Suppressor macrophage (primary cell): Measurements from ENCODE around the gene HINFP.

Source experiments
- DNase-seq, 4 experiments: peaks; one replicate each; pipeline ENCODE4 v3.0.0-alpha.2; 2020 to 2022
- total RNA-seq, 17 experiments: gene quantifications; one replicate each; lab custom pipeline; 2026; ENCODE audit warnings: mixed read lengths in 6 of 17, inconsistent platforms in 3 of 17; lab: John Stamatoyannopoulos, UW

Gene HINFP
- total RNA-seq = 3.3 to 17.0 (median 9.7) reads per million in 17 experiments

- peak; percentile 99 for DNase-seq
Observed at GRCh38 chr11:119121008-119121810, at the start of gene HINFP. HINFP (plus strand) TSS chr11:119121580; CDS start chr11:119126945, 5,365 bp downstream.

GRCh38 chr11:119077839-119078238 lies 43.5 kb upstream of the HINFP start:
- DNase-seq = no peak

GRCh38 chr11:119078675-119079420 lies 42.5 kb upstream of the HINFP start:
- no peak for DNase-seq

GRCh38 chr11:119081682-119082260 lies 39.6 kb upstream of the HINFP start:
- peak in 3 of 4 experiments; percentile 50 to 55 (median 50) for DNase-seq

GRCh38 chr11:119084663-119085436 lies 36.5 kb upstream of the HINFP start, which contains the start of gene HMBS:
HMBS (plus strand) TSS chr11:119084881; CDS start chr11:119085034, 153 bp downstream.
- peak; percentile 93 to 98 (median 96) for DNase-seq

GRCh38 chr11:119085437-119085847 lies 35.9 kb upstream of the HINFP start:
- DNase-seq = peak in 3 of 4 experiments; percentile 20 to 46 (median 22)

- DNase-seq = no peak
Observed at GRCh38 chr11:119087123-119087522, 34.3 kb upstream of the HINFP start.

GRCh38 chr11:119087747-119088241 lies 33.6 kb upstream of the HINFP start:
- no peak for DNase-seq

GRCh38 chr11:119088406-119088805 lies 33.0 kb upstream of the HINFP start:
- DNase-seq = no peak

- DNase-seq = no peak
Observed at GRCh38 chr11:119089319-119089718, 32.1 kb upstream of the HINFP start.

GRCh38 chr11:119091178-119091577 lies 30.2 kb upstream of the HINFP start:
- DNase-seq = no peak

- DNase-seq = no peak
Observed at GRCh38 chr11:119091966-119092879, 29.2 kb upstream of the HINFP start.

- DNase-seq = no peak
Observed at GRCh38 chr11:119092880-119093842, 28.2 kb upstream of the HINFP start.

GRCh38 chr11:119093942-119094815 lies 27.2 kb upstream of the HINFP start:
- DNase-seq = peak; percentile 28 to 64 (median 54)

GRCh38 chr11:119094816-119095065 lies 26.6 kb upstream of the HINFP start:
- peak; percentile 85 to 94 (median 92) for DNase-seq

GRCh38 chr11:119095066-119095880 lies 26.1 kb upstream of the HINFP start:
- DNase-seq = peak; percentile 99 to 100 (median 100)

- no peak for DNase-seq
Observed at GRCh38 chr11:119099711-119100110, 21.7 kb upstream of the HINFP start.
